Cardiac fibroblast (primary cell): Measurements from ENCODE around the gene UNC13B.

Experiments used
- DNase-seq, 2 donors: peaks; one replicate each; pipeline versions ENCODE4 v3.0.0 to v3.0.0-alpha.2; 2010; ENCODE audit warnings: low read depth in 2 of 2
- H3K4me3 ChIP-seq, 2 donors: replicated peaks in 1 of 2; 1 replicate in 1 of 2; 2 replicates in 1 of 2; pipeline ENCODE4 v1.5.1; 2011; ENCODE audit warnings: low read depth in 2 of 2, low read length in 2 of 2, mild to moderate bottlenecking in 2 of 2, moderate library complexity in 1 of 2
- CTCF ChIP-seq: IDR thresholded peaks from one replicate; pipeline ENCODE4 v1.5.1; 2011; ENCODE audit warnings: low read depth, mild to moderate bottlenecking, low read length, inconsistent platforms

The UNC13B gene

GRCh38 chr9:35370241-35370640, 208.4 kb downstream of the UNC13B start:
- DNase-seq = no peak
- H3K4me3 ChIP-seq = no peak overlapping the region
- TF ChIP-seq CTCF = no peak

GRCh38 chr9:35374436-35374835, 212.6 kb downstream of the UNC13B start:
- TF ChIP-seq CTCF = no peak
- H3K4me3 ChIP-seq = no peak overlapping the region
- no peak for DNase-seq

- no peak overlapping the region for H3K4me3 ChIP-seq
- DNase-seq = no peak
- TF ChIP-seq CTCF = no peak
Measured at GRCh38 chr9:35374910-35375309, 213.1 kb downstream of the UNC13B start.

GRCh38 chr9:35380039-35380438, 218.2 kb downstream of the UNC13B start:
- no peak overlapping the region for H3K4me3 ChIP-seq
- no peak for TF ChIP-seq CTCF
- no peak for DNase-seq

GRCh38 chr9:35380619-35381018, 218.8 kb downstream of the UNC13B start:
- no peak for DNase-seq
- no peak overlapping the region for H3K4me3 ChIP-seq
- no peak for TF ChIP-seq CTCF

GRCh38 chr9:35385042-35385441, 223.2 kb downstream of the UNC13B start:
- DNase-seq = peak; percentile 76 to 84
- peak; percentile 57 for TF ChIP-seq CTCF

GRCh38 chr9:35395076-35395705, 233.4 kb downstream of the UNC13B start:
- no peak overlapping the region for H3K4me3 ChIP-seq
- DNase-seq = peak in 1 of 2 donors; percentile 16
- TF ChIP-seq CTCF = no peak

More at GRCh38 chr9:35385042-35385441, 223.2 kb downstream of the UNC13B start:
- no peak overlapping the region for H3K4me3 ChIP-seq
